HG02642 (cell line): Measurements from ENCODE around the gene RIPK1.

ENCODE experiments used
- ATAC-seq: cut with Tn5 transposase; IDR thresholded peaks from one replicate; pipeline ENCODE4 v1.9.1; 2021; ENCODE audit warnings: mild to moderate bottlenecking; ENCODE audit not compliant: unreplicated experiment, poor library complexity

RIPK1 gene

GRCh38 chr6:3157131-3157933, 89.0 kb downstream of the RIPK1 start, which contains the start of gene TUBB2A:
Gene TUBB2A (minus strand): TSS chr6:3157544. CDS start chr6:3157463, 81 bp downstream.
- peak; percentile 81 for ATAC-seq

- ATAC-seq, result no peak
Observed at GRCh38 chr6:3159805-3160781, 91.8 kb downstream of the RIPK1 start.

GRCh38 chr6:3162067-3162497, 93.8 kb downstream of the RIPK1 start:
- ATAC-seq, result no peak

- peak; percentile 73 for ATAC-seq
Observed at GRCh38 chr6:3162565-3163247, 94.4 kb downstream of the RIPK1 start.

- peak; percentile 10 for ATAC-seq
Observed at GRCh38 chr6:3163248-3163594, 94.9 kb downstream of the RIPK1 start.

GRCh38 chr6:3164388-3164787, 96.1 kb downstream of the RIPK1 start:
- no peak for ATAC-seq
